HG03066 (cell line): ENCODE measurements around the gene CRX.
"Not testable (repeated sequence)": the region's sequence is repeated elsewhere in the genome, so short reads cannot be mapped to it uniquely, and the experiment has no call there.

Source experiments
- ATAC-seq: cut with Tn5 transposase; IDR thresholded peaks from one replicate; pipeline ENCODE4 v1.9.1; 2021; ENCODE audit warnings: low read depth; ENCODE audit not compliant: unreplicated experiment

The CRX gene

GRCh38 chr19:47803148-47803547, 18.6 kb upstream of the CRX start:
- not testable (repeated sequence) for ATAC-seq

- not testable (repeated sequence) for ATAC-seq
Measured at GRCh38 chr19:47803671-47804070, 18.1 kb upstream of the CRX start.

- not testable (repeated sequence) for ATAC-seq
Measured at GRCh38 chr19:47804451-47804850, 17.3 kb upstream of the CRX start, which contains the start of gene TPRX1. Gene TPRX1, minus strand, starts transcription at chr19:47804551. Its CDS starts 12 bp downstream, at chr19:47804539.

GRCh38 chr19:47805313-47805712, 16.4 kb upstream of the CRX start:
- ATAC-seq, result no peak

- ATAC-seq, result no peak
Measured at GRCh38 chr19:47806435-47806834, 15.3 kb upstream of the CRX start.

- ATAC-seq, result no peak
Measured at GRCh38 chr19:47813304-47813994, 8.3 kb upstream of the CRX start.

GRCh38 chr19:47813995-47814328, 7.8 kb upstream of the CRX start:
- no peak for ATAC-seq

GRCh38 chr19:47816270-47816669, 5.5 kb upstream of the CRX start:
- not testable (repeated sequence) for ATAC-seq

- not testable (repeated sequence) for ATAC-seq
Measured at GRCh38 chr19:47818221-47818620, 3.5 kb upstream of the CRX start.

GRCh38 chr19:47819858-47820257, 1.9 kb upstream of the CRX start:
- no peak for ATAC-seq

- ATAC-seq, result no peak
Measured at GRCh38 chr19:47820410-47820809, 1.3 kb upstream of the CRX start.

- no peak for ATAC-seq
Measured at GRCh38 chr19:47824396-47824795, 2.7 kb downstream of the CRX start.

- ATAC-seq, result no peak
Measured at GRCh38 chr19:47826800-47827199, 5.1 kb downstream of the CRX start.

GRCh38 chr19:47832723-47833122, 11.0 kb downstream of the CRX start:
- ATAC-seq, result no peak

- ATAC-seq, result no peak
Measured at GRCh38 chr19:47836038-47836437, 14.3 kb downstream of the CRX start.

GRCh38 chr19:47839411-47839810, 17.7 kb downstream of the CRX start:
- no peak for ATAC-seq

- ATAC-seq, result no peak
Measured at GRCh38 chr19:47839913-47840312, 18.2 kb downstream of the CRX start.

GRCh38 chr19:47842941-47843340, 21.2 kb downstream of the CRX start:
- ATAC-seq, result no peak

- no peak for ATAC-seq
Measured at GRCh38 chr19:47848425-47848822, 26.7 kb downstream of the CRX start.

GRCh38 chr19:47848823-47849473, 27.2 kb downstream of the CRX start:
- ATAC-seq, result no peak

- no peak for ATAC-seq
Measured at GRCh38 chr19:47853003-47853402, 31.3 kb downstream of the CRX start.

- no peak for ATAC-seq
Measured at GRCh38 chr19:47854459-47854858, 32.7 kb downstream of the CRX start.
